ENCODE results near the gene LGALS9B.
"Not testable (repeated sequence)": the region's sequence is repeated elsewhere in the genome, so short reads cannot be mapped to it uniquely, and the experiment has no call there.

LGALS9B gene

GRCh38 chr17:20479889-20480591, 12.7 kb upstream of the LGALS9B start:
- H3K27me3 ChIP-seq, H3K36me3 ChIP-seq, H3K9me3 ChIP-seq, H3K9ac ChIP-seq, H3K4me3 ChIP-seq, H3K4me2 ChIP-seq, H4K20me1 ChIP-seq, H3K27ac ChIP-seq, H3K4me1 ChIP-seq: not testable (repeated sequence)

- not testable (repeated sequence) for H4K20me1 ChIP-seq, H3K9ac ChIP-seq, H3K4me3 ChIP-seq, H3K9me3 ChIP-seq, H3K36me3 ChIP-seq, H3K27me3 ChIP-seq, H3K27ac ChIP-seq, H3K4me2 ChIP-seq, H3K4me1 ChIP-seq
Observed at GRCh38 chr17:20477398-20478071, 10.2 kb upstream of the LGALS9B start.

GRCh38 chr17:20475137-20475831, 7.9 kb upstream of the LGALS9B start:
- H3K9ac ChIP-seq, H3K4me1 ChIP-seq, H3K36me3 ChIP-seq, H4K20me1 ChIP-seq, H3K4me2 ChIP-seq, H3K27ac ChIP-seq, H3K4me3 ChIP-seq, H3K9me3 ChIP-seq, H3K27me3 ChIP-seq: not testable (repeated sequence)

- H3K4me2 ChIP-seq, H4K20me1 ChIP-seq, H3K36me3 ChIP-seq, H3K9ac ChIP-seq, H3K4me3 ChIP-seq, H3K4me1 ChIP-seq, H3K9me3 ChIP-seq, H3K27me3 ChIP-seq, H3K27ac ChIP-seq: not testable (repeated sequence)
Observed at GRCh38 chr17:20474081-20474480, 6.7 kb upstream of the LGALS9B start.

GRCh38 chr17:20469946-20470345, 2.6 kb upstream of the LGALS9B start:
- H3K4me3 ChIP-seq, H3K9me3 ChIP-seq, H3K36me3 ChIP-seq, H3K9ac ChIP-seq, H3K4me1 ChIP-seq, H4K20me1 ChIP-seq, H3K27ac ChIP-seq, H3K27me3 ChIP-seq, H3K4me2 ChIP-seq: not testable (repeated sequence)

- H3K36me3 ChIP-seq, H4K20me1 ChIP-seq, H3K27ac ChIP-seq, H3K27me3 ChIP-seq, H3K4me2 ChIP-seq, H3K4me1 ChIP-seq, H3K9me3 ChIP-seq, H3K4me3 ChIP-seq, H3K9ac ChIP-seq: not testable (repeated sequence)
Observed at GRCh38 chr17:20469107-20469506, 1.8 kb upstream of the LGALS9B start.

- H3K27me3 ChIP-seq, H3K9ac ChIP-seq, H3K27ac ChIP-seq, H3K4me1 ChIP-seq, H3K4me2 ChIP-seq, H3K4me3 ChIP-seq, H4K20me1 ChIP-seq, H3K9me3 ChIP-seq, H3K36me3 ChIP-seq: not testable (repeated sequence)
Observed at GRCh38 chr17:20466999-20467398, 340 bp downstream of the LGALS9B start.

- not testable (repeated sequence) for H3K9me3 ChIP-seq, H3K36me3 ChIP-seq, H4K20me1 ChIP-seq, H3K4me2 ChIP-seq, H3K9ac ChIP-seq, H3K4me3 ChIP-seq, H3K27ac ChIP-seq, H3K27me3 ChIP-seq, H3K4me1 ChIP-seq
Observed at GRCh38 chr17:20466553-20466952, 786 bp downstream of the LGALS9B start.

- not testable (repeated sequence) for H3K9ac ChIP-seq, H3K4me2 ChIP-seq, H3K27ac ChIP-seq, H3K36me3 ChIP-seq, H3K9me3 ChIP-seq, H4K20me1 ChIP-seq, H3K27me3 ChIP-seq, H3K4me3 ChIP-seq, H3K4me1 ChIP-seq
Observed at GRCh38 chr17:20465535-20465934, 1.8 kb downstream of the LGALS9B start.

- H3K36me3 ChIP-seq, H3K27ac ChIP-seq, H3K27me3 ChIP-seq, H3K4me3 ChIP-seq, H3K4me1 ChIP-seq, H3K9me3 ChIP-seq, H4K20me1 ChIP-seq, H3K4me2 ChIP-seq, H3K9ac ChIP-seq: not testable (repeated sequence)
Observed at GRCh38 chr17:20464854-20465414, 2.4 kb downstream of the LGALS9B start.

GRCh38 chr17:20462158-20462557, 5.2 kb downstream of the LGALS9B start:
- not testable (repeated sequence) for H3K9me3 ChIP-seq, H3K27me3 ChIP-seq, H3K27ac ChIP-seq, H3K36me3 ChIP-seq, H3K9ac ChIP-seq, H3K4me2 ChIP-seq, H4K20me1 ChIP-seq, H3K4me3 ChIP-seq, H3K4me1 ChIP-seq

- not testable (repeated sequence) for H3K4me3 ChIP-seq, H3K9me3 ChIP-seq, H4K20me1 ChIP-seq, H3K27ac ChIP-seq, H3K4me2 ChIP-seq, H3K36me3 ChIP-seq, H3K27me3 ChIP-seq, H3K4me1 ChIP-seq, H3K9ac ChIP-seq
Observed at GRCh38 chr17:20457848-20458381, 9.4 kb downstream of the LGALS9B start.

GRCh38 chr17:20455106-20455505, 12.2 kb downstream of the LGALS9B start:
- not testable (repeated sequence) for H3K9me3 ChIP-seq, H4K20me1 ChIP-seq, H3K9ac ChIP-seq, H3K36me3 ChIP-seq, H3K4me3 ChIP-seq, H3K27me3 ChIP-seq, H3K27ac ChIP-seq, H3K4me1 ChIP-seq, H3K4me2 ChIP-seq

GRCh38 chr17:20453820-20454434, 13.4 kb downstream of the LGALS9B start:
- H3K9ac ChIP-seq, H3K9me3 ChIP-seq, H3K27ac ChIP-seq, H3K36me3 ChIP-seq, H3K4me2 ChIP-seq, H4K20me1 ChIP-seq, H3K4me3 ChIP-seq, H3K27me3 ChIP-seq, H3K4me1 ChIP-seq: not testable (repeated sequence)

Data from BLaER1 (cell line).